Thyroid gland (tissue), 4 donors: ENCODE measurements around the gene ARHGEF9. TPM values are rescaled to one million over a fixed set of nuclear protein-coding genes. Genes with fewer than 3 reads are reported as not detected.

Source experiments
- DNase-seq, 2 donors: peaks; one replicate each; pipeline ENCODE4 v3.0.0-alpha.2; 2019
- H3K27ac ChIP-seq, 3 donors: fragments of 200-600 bp; sonication (generic); 1 replicate in 2 of 3; 2 replicates in 1 of 3; pipeline ENCODE4 v1.5.1; 2016 to 2019; ENCODE audit warnings: mild to moderate bottlenecking in 1 of 3, moderate library complexity in 1 of 3
- H3K27me3 ChIP-seq: fragments of 200-600 bp; sonication (generic); one replicate; pipeline ENCODE4 v1.5.1; 2019
- H3K36me3 ChIP-seq, 2 donors: fragments of 200-600 bp; sonication (generic); one replicate each; pipeline ENCODE4 v1.5.1; 2016 to 2019
- H3K4me1 ChIP-seq, 2 donors: fragments of 200-600 bp; sonication (generic); one replicate each; pipeline ENCODE4 v1.5.1; 2017 to 2019
- H3K4me3 ChIP-seq, 3 donors: fragments of 200-600 bp; sonication (generic); replicated peaks in 1 of 3; 1 replicate in 2 of 3; 2 replicates in 1 of 3; pipeline ENCODE4 v1.5.1; 2016; ENCODE audit warnings: mild to moderate bottlenecking in 1 of 3
- H3K9me3 ChIP-seq: fragments of 200-600 bp; sonication (generic); one replicate; pipeline ENCODE4 v1.5.1; 2017
- POLR2A ChIP-seq, 2 donors: fragments of 450-650 bp; IDR thresholded peaks; one replicate each; pipeline ENCODE4 v1.6.1; 2017; ENCODE audit warnings: antibody characterized with exemption in 2 of 2, mild to moderate bottlenecking in 2 of 2, moderate library complexity in 1 of 2
- WGBS, 2 donors: methylation state at CpG; one replicate each; pipeline ENCODE4 v1.1.5; 2017; 5-methylcytosine and 5-hydroxymethylcytosine counted together
- intact Hi-C: fragments of 100-400 bp; cut with DNase I; formaldehyde crosslinking; loops from one replicate; pipeline ENCODE4 v1.15.1; 2023
- microRNA counts, 2 donors: library from miRNA; unstranded; fragments of <30 nt; microRNA quantifications; one replicate each; lab custom pipeline; 2016 to 2017
- microRNA-seq: library from miRNA; unstranded; fragments of <30 nt; microRNA quantifications from one replicate; pipeline ENCODE4, GENCODE V29; 2016
- small RNA-seq: library from RNA; depleted of rRNA; stranded (forward); fragments of <200 nt; gene quantifications from one replicate; pipeline ENCODE3, GENCODE V24; 2016
- total RNA-seq, 4 donors: library from RNA; depleted of rRNA; stranded (reverse); fragments of >200 nt; gene quantifications; one replicate each; pipeline ENCODE4 v1.2.3, GENCODE V29; 2016
- TF ChIP-seq, protein P1 (sequence below), 6 experiments: fragments of 200-600 bp in 3 of 6; fragments of 450-650 bp in 3 of 6; sonication (generic) in 3 of 6; IDR thresholded peaks; one replicate each; pipeline ENCODE4 v1.5.1; 2016 to 2019; ENCODE audit warnings: antibody characterized with exemption in 6 of 6, mild to moderate bottlenecking in 2 of 6, inconsistent platforms in 1 of 6, moderate library complexity in 1 of 6

The ARHGEF9 gene
- total RNA-seq, 4 donors from 2014 or later: 20.2 to 27.0 (median 25.0) TPM

DNA sequence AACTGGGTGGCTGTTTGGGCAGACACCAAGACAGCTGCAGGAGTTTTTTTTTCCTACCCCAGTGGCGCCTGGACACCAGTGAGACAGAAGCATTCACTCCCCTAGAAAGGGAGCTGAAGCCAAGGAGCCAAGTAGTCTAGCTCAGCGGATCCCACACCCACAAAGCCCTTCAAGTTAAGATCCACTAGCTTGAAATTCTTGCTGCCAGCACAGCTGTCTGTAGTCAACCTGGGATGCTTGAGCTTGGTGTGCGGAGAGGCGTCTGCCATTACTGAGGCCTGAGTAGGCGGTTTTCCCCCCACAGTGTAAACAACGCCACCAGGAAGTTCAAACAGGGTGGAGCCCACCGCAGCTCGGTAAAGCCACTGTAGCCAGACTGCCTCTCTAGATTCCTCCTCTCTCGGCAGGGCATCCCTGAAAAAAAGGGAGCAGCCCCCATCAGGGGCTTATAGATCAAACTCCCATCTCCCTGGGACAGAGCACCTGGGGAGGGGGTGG, 171.4 kb downstream of the ARHGEF9 start:
- intact Hi-C loops: no loop called here
- Histone ChIP-seq H3K4me1 (no peaks in the 10 kb centered on the region), H3K27ac (no peak overlapping the region), H3K27me3 (no peaks in the 10 kb centered on the region), H3K36me3 (no peaks in the 10 kb centered on the region), H3K9me3 (no peaks in the 10 kb centered on the region), H3K4me3 (no peak overlapping the region)
- WGBS, 2 donors: 60 to 80% methylated on average over 1 to 2 of the region's 9 CpGs
- no peak for TF ChIP-seq POLR2A (IDR thresholded peaks at IDR 0.05)
- TF ChIP-seq, protein P1, sequence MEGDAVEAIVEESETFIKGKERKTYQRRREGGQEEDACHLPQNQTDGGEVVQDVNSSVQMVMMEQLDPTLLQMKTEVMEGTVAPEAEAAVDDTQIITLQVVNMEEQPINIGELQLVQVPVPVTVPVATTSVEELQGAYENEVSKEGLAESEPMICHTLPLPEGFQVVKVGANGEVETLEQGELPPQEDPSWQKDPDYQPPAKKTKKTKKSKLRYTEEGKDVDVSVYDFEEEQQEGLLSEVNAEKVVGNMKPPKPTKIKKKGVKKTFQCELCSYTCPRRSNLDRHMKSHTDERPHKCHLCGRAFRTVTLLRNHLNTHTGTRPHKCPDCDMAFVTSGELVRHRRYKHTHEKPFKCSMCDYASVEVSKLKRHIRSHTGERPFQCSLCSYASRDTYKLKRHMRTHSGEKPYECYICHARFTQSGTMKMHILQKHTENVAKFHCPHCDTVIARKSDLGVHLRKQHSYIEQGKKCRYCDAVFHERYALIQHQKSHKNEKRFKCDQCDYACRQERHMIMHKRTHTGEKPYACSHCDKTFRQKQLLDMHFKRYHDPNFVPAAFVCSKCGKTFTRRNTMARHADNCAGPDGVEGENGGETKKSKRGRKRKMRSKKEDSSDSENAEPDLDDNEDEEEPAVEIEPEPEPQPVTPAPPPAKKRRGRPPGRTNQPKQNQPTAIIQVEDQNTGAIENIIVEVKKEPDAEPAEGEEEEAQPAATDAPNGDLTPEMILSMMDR (IDR thresholded peaks at IDR 0.05): no peak
- DNase-seq: no peak

GRCh38 chrX:63585936-63586335, 199.1 kb downstream of the ARHGEF9 start:
- H3K36me3 ChIP-seq: no peaks in the 10 kb centered on the region
- no peak overlapping the region for H3K4me3 ChIP-seq
- WGBS, 2 donors: 82 to 90% methylated on average over 3 to 5 of the region's 5 CpGs
- intact Hi-C loops: no loop called here
- TF ChIP-seq, protein P1 (IDR thresholded peaks at IDR 0.05): no peak
- no peak for TF ChIP-seq POLR2A (IDR thresholded peaks at IDR 0.05)
- H3K4me1 ChIP-seq: no peaks in the 10 kb centered on the region
- no peaks in the 10 kb centered on the region for H3K27me3 ChIP-seq
- no peak overlapping the region for H3K27ac ChIP-seq
- no peak for DNase-seq
- H3K9me3 ChIP-seq: no peaks in the 10 kb centered on the region

MicroRNA genes within 50 kb of the gene (microRNA counts, 767-probe panel; counts per million panel counts)
- 0 counts per million in 2 donors for microRNA hsa-miR-1468 (lab: Ali Mortazavi, UCI)

Small RNA genes within 50 kb of the gene (microRNA-seq; reads per million reads assigned to microRNA genes)
- gene MIR1468: 6.6 reads per million, percentile 16 among the genes with 10 or more reads in this experiment

Small RNA genes within 50 kb of the gene (small RNA-seq; reads per million reads assigned to genes)
- 3.0 reads per million, percentile 74 among the genes with 10 or more reads in this experiment for gene MIR1468
